Mesenchymal stem cell (in vitro differentiated cells and primary cell): ENCODE results near the gene ADSL.

Experiments used
- DNase-seq: peaks from one replicate; pipeline ENCODE4 v3.0.0-alpha.2; 2013
- H2AFZ ChIP-seq: one replicate; pipeline ENCODE4 v1.6.1; 2013; ENCODE audit warnings: low read depth, mild to moderate bottlenecking, control low read depth, inconsistent platforms, low read length, moderate library complexity
- H2AK5ac ChIP-seq: 2 replicates; pipeline ENCODE4 v1.6.1; 2013; ENCODE audit warnings: low read length, moderate library complexity, mild to moderate bottlenecking, inconsistent platforms; ENCODE audit not compliant: severe bottlenecking
- H2BK120ac ChIP-seq: one replicate; pipeline ENCODE4 v1.6.1; 2013; ENCODE audit warnings: low read depth, mild to moderate bottlenecking, inconsistent platforms, low read length, moderate library complexity
- H2BK12ac ChIP-seq, 2 experiments: one replicate each; pipeline ENCODE4 v1.6.1; 2013; ENCODE audit warnings: inconsistent platforms in 2 of 2, low read length in 2 of 2, mild to moderate bottlenecking in 2 of 2, moderate library complexity in 2 of 2, control low read depth in 1 of 2
- H2BK15ac ChIP-seq: one replicate; pipeline ENCODE4 v1.6.1; 2013; ENCODE audit warnings: mild to moderate bottlenecking, low read depth, inconsistent platforms; ENCODE audit not compliant: poor library complexity, severe bottlenecking
- H2BK5ac ChIP-seq: 2 replicates; pipeline ENCODE4 v1.6.1; 2013; ENCODE audit warnings: low read depth, mild to moderate bottlenecking, low read length, control low read depth, inconsistent platforms; ENCODE audit not compliant: poor library complexity, severe bottlenecking
- H3K14ac ChIP-seq, 2 experiments: one replicate each; pipeline ENCODE4 v1.6.1; 2013; ENCODE audit warnings: inconsistent platforms in 2 of 2, low read length in 2 of 2, control low read depth in 1 of 2, mild to moderate bottlenecking in 1 of 2, moderate library complexity in 1 of 2
- H3K18ac ChIP-seq, 2 experiments: one replicate each; pipeline ENCODE4 v1.6.1; 2013; ENCODE audit warnings: inconsistent platforms in 2 of 2, low read length in 2 of 2, control low read depth in 1 of 2, low read depth in 1 of 2, mild to moderate bottlenecking in 1 of 2
- H3K23ac ChIP-seq, 2 experiments: one replicate each; pipeline ENCODE4 v1.6.1; 2013; ENCODE audit warnings: inconsistent platforms in 2 of 2, low read length in 2 of 2, mild to moderate bottlenecking in 2 of 2, moderate library complexity in 2 of 2, control low read depth in 1 of 2
- H3K27ac ChIP-seq: 2 replicates; pipeline ENCODE4 v1.5.1; 2013; ENCODE audit warnings: mild to moderate bottlenecking, moderate library complexity, low read length, control low read depth, inconsistent platforms; ENCODE audit not compliant: poor library complexity, severe bottlenecking
- H3K27me3 ChIP-seq, 2 experiments: 2 replicates each; pipeline versions ENCODE4 v1.6.1 to v1.7.0; 2013; ENCODE audit warnings: low read length in 2 of 2, mild to moderate bottlenecking in 2 of 2, moderate library complexity in 2 of 2, control low read depth in 1 of 2, inconsistent platforms in 1 of 2; ENCODE audit not compliant: control insufficient read depth in 1 of 2, insufficient read depth in 1 of 2
- H3K36me3 ChIP-seq, 2 experiments: 2 replicates each; pipeline versions ENCODE4 v1.6.1 to v1.7.0; 2013; ENCODE audit warnings: low read length in 2 of 2, control low read depth in 1 of 2, inconsistent platforms in 1 of 2, low read depth in 1 of 2, mild to moderate bottlenecking in 1 of 2; ENCODE audit not compliant: insufficient read depth in 2 of 2, control insufficient read depth in 1 of 2
- H3K4ac ChIP-seq, 2 experiments: one replicate each; pipeline ENCODE4 v1.6.1; 2013; ENCODE audit warnings: inconsistent platforms in 2 of 2, low read length in 2 of 2, mild to moderate bottlenecking in 2 of 2, moderate library complexity in 2 of 2, control low read depth in 1 of 2, low read depth in 1 of 2
- H3K4me1 ChIP-seq: 2 replicates; pipeline ENCODE4 v1.6.1; 2013; ENCODE audit warnings: low read depth, low read length, control low read depth; ENCODE audit not compliant: control insufficient read depth, insufficient read depth
- H3K4me2 ChIP-seq: 2 replicates; pipeline ENCODE4 v1.6.1; 2013; ENCODE audit warnings: low read length, mild to moderate bottlenecking, inconsistent platforms; ENCODE audit not compliant: poor library complexity, severe bottlenecking
- H3K4me3 ChIP-seq, 2 experiments: 2 replicates each; pipeline versions ENCODE4 v1.5.1 to v1.7.0; 2013; ENCODE audit warnings: low read length in 2 of 2, mild to moderate bottlenecking in 2 of 2, control low read depth in 1 of 2, low read depth in 1 of 2; ENCODE audit not compliant: insufficient read depth in 1 of 2
- H3K79me1 ChIP-seq: replicated peaks from 2 replicates; pipeline ENCODE4 v1.6.1; 2013; ENCODE audit warnings: mild to moderate bottlenecking, control low read depth, low read length, inconsistent platforms; ENCODE audit not compliant: poor library complexity, severe bottlenecking
- H3K9ac ChIP-seq: 2 replicates; pipeline ENCODE4 v1.7.0; 2013; ENCODE audit warnings: mild to moderate bottlenecking, low read length, moderate library complexity
- H3K9me3 ChIP-seq: 2 replicates; pipeline ENCODE4 v1.7.0; 2013; ENCODE audit warnings: mild to moderate bottlenecking, low read length; ENCODE audit not compliant: control insufficient read depth
- H4K8ac ChIP-seq: one replicate; pipeline ENCODE4 v1.6.1; 2013; ENCODE audit warnings: inconsistent platforms, mild to moderate bottlenecking, low read length, moderate library complexity
- H4K91ac ChIP-seq: one replicate; pipeline ENCODE4 v1.6.1; 2013; ENCODE audit warnings: mild to moderate bottlenecking, low read length, inconsistent platforms
- WGBS: methylation state at CpG from one replicate; pipeline ENCODE4 v1.1.7; 2013; ENCODE audit warnings: mixed read lengths; 5-methylcytosine and 5-hydroxymethylcytosine counted together

Gene ADSL

DNA sequence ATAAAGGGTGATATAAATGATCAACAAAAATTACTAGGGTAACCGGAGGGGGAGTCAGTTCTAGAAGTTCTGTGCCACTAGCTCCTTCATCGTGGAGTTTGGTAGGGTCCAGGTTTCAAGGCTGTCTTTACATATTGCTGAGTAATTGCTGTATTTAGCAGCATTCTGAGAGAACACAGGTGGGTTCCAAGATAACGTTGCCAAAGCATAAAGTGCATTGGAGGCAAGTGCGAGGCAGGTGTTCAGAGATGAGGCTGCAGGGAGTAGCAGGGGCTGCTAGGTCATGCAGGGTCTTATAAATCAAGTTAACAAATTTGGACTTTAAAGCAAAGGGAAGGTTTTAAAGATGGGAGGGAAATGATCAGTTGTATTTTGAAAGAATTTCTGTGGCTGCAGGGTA is 41.9 kb downstream of the ADSL start:
- Histone ChIP-seq H4K91ac (no peak overlapping the region), H3K27ac (no peak overlapping the region), H3K27me3 (no peaks in the 10 kb centered on the region), H3K36me3 (no peaks in the 10 kb centered on the region), H3K18ac (no peak overlapping the region), H3K4me1 (peaks cover 3% of the 10 kb centered on the region), H2AK5ac (no peak overlapping the region), H3K9ac (no peak overlapping the region), H3K9me3 (no peaks in the 10 kb centered on the region), H3K4ac (no peak overlapping the region), H3K23ac (no peak overlapping the region), H2BK15ac (no peak overlapping the region), H3K4me2 (no peak overlapping the region), H2AFZ (no peak overlapping the region), H3K4me3 (no peak overlapping the region), H2BK120ac (no peak overlapping the region), H3K14ac (no peak overlapping the region), H3K79me1 (peaks cover 32% of the 10 kb centered on the region), H4K8ac (no peak overlapping the region), H2BK5ac (no peak overlapping the region), H2BK12ac (no peak overlapping the region)
- 90% methylated on average over 4 of the region's 4 CpGs for WGBS
- no peak for DNase-seq

DNA sequence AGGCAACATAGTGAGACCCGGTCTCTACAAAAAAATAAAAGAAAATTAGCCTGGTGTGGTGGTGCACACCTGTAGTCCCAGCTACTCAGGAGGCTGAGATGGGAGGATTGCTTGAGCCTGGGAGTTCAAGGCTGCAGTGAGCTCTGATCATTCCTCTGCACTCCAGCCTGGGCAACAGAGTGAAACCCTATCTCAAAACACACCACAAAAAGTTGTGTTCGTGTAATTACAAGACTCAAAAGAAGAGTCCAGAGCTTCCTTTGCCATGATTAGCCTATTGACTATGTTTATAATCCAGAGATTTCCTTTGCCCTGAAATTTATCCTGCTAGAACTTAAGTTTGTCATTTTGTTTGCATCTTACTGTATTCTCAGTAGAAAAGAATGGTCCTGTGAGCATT is 45.1 kb downstream of the ADSL start:
- Histone ChIP-seq H4K91ac (no peak overlapping the region), H3K18ac (no peak overlapping the region), H2BK12ac (no peak overlapping the region), H2BK15ac (no peak overlapping the region), H3K4me1 (no peaks in the 10 kb centered on the region), H4K8ac (no peak overlapping the region), H2BK120ac (no peak overlapping the region), H3K36me3 (peaks cover 4 to 8% of the 10 kb centered on the region in 2 experiments), H3K9me3 (no peaks in the 10 kb centered on the region), H3K27me3 (no peaks in the 10 kb centered on the region), H3K79me1 (peaks cover 33% of the 10 kb centered on the region), H3K23ac (no peak overlapping the region), H3K27ac (no peak overlapping the region), H3K14ac (no peak overlapping the region), H3K4me3 (no peak overlapping the region), H3K4ac (no peak overlapping the region), H3K9ac (no peak overlapping the region), H3K4me2 (no peak overlapping the region), H2BK5ac (no peak overlapping the region), H2AK5ac (no peak overlapping the region), H2AFZ (no peak overlapping the region)
- DNase-seq = no peak
- WGBS = 83% methylated on average over 2 of the region's 2 CpGs

DNA sequence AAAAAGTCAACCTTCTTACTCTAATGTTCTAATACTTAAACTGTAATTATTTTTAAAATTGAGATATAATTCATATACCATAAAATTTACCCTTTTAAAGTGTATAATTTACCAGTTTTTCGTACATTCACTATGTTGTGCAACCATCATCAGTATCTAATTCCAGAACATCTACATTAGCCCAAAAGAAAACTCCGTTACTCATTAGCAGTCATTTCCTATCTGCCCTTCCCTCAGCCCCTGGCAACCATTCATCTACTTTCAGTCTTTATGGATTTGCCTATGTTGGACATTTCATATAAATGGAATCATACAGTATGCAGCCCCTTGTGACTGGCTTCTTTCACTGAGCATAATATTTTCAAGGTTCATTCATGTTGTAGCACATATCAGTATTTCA is 46.3 kb downstream of the ADSL start:
- H3K4me3 ChIP-seq = no peak overlapping the region
- H2AK5ac ChIP-seq = no peak overlapping the region
- H2BK15ac ChIP-seq = no peak overlapping the region
- H3K27me3 ChIP-seq = no peaks in the 10 kb centered on the region
- H3K23ac ChIP-seq = no peak overlapping the region
- no peak overlapping the region for H2AFZ ChIP-seq
- H3K79me1 ChIP-seq = peaks cover 31% of the 10 kb centered on the region
- H2BK5ac ChIP-seq = no peak overlapping the region
- H2BK12ac ChIP-seq = no peak overlapping the region
- peaks cover 4 to 10% of the 10 kb centered on the region in 2 experiments for H3K36me3 ChIP-seq
- H3K4me2 ChIP-seq = no peak overlapping the region
- WGBS = 91% methylated on average over 2 of the region's 2 CpGs
- H3K4me1 ChIP-seq = peaks cover 3% of the 10 kb centered on the region
- no peaks in the 10 kb centered on the region for H3K9me3 ChIP-seq
- H4K8ac ChIP-seq = no peak overlapping the region
- DNase-seq = no peak
- H3K9ac ChIP-seq = no peak overlapping the region
- H2BK120ac ChIP-seq = no peak overlapping the region
- no peak overlapping the region for H4K91ac ChIP-seq
- no peak overlapping the region for H3K4ac ChIP-seq
- no peak overlapping the region for H3K27ac ChIP-seq
- H3K14ac ChIP-seq = no peak overlapping the region
- H3K18ac ChIP-seq = no peak overlapping the region

DNA sequence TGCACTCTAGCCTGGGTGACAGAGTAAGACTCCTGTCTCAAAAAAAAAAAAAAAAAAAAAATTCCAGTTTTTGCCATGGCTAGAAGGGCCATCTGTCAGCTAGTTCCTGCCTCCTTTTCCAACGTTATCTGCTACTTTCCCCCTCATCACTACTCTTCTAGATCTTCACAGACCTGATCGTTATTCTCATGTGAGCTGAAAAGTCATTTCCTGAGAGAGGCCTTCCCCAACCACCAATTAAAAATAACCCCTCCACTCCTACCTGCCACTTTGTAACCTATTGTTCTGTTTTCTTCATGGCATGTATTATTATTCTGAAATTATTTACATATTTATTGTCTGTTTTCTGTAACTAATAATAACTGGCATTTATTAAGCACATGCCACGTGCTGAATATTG is 48.3 kb downstream of the ADSL start:
- Histone ChIP-seq H3K18ac (no peak overlapping the region), H3K9me3 (no peaks in the 10 kb centered on the region), H3K14ac (no peak overlapping the region), H4K91ac (no peak overlapping the region), H3K27me3 (no peaks in the 10 kb centered on the region), H3K79me1 (peaks cover 28% of the 10 kb centered on the region), H4K8ac (no peak overlapping the region), H3K4me3 (no peak overlapping the region), H3K9ac (no peak overlapping the region), H2BK15ac (no peak overlapping the region), H3K27ac (no peak overlapping the region), H3K4me1 (peaks cover 4% of the 10 kb centered on the region), H3K36me3 (peaks cover 4 to 10% of the 10 kb centered on the region in 2 experiments), H3K4me2 (no peak overlapping the region), H3K23ac (no peak overlapping the region), H2AFZ (no peak overlapping the region), H2BK5ac (no peak overlapping the region), H2BK12ac (no peak overlapping the region), H2AK5ac (no peak overlapping the region), H2BK120ac (no peak overlapping the region), H3K4ac (no peak overlapping the region)
- WGBS = 80% methylated on average over 2 of the region's 3 CpGs
- DNase-seq = no peak
